Upper lobe of left lung (tissue), 4 donors: Measurements from ENCODE around the gene SPNS3.

Experiments used
- EP300 ChIP-seq, 4 donors: sonication (generic); formaldehyde crosslinking; IDR thresholded peaks; one replicate each; pipeline ENCODE4 v1.5.1; 2017; ENCODE audit warnings: antibody characterized with exemption in 4 of 4, control low read depth in 2 of 4
- POLR2A ChIP-seq, 4 donors: fragments of 450-650 bp; IDR thresholded peaks; one replicate each; pipeline ENCODE4 v1.5.1; 2016 to 2017; ENCODE audit warnings: antibody characterized with exemption in 4 of 4, mild to moderate bottlenecking in 2 of 4
- POLR2AphosphoS5 ChIP-seq, 2 donors: sonication (generic); formaldehyde crosslinking; IDR thresholded peaks; one replicate each; pipeline ENCODE4 v1.5.1; 2017; ENCODE audit warnings: antibody characterized with exemption in 2 of 2
- TF ChIP-seq, protein P1 (sequence below), 6 experiments: fragments of 450-650 bp in 4 of 6; fragments of 200-600 bp in 2 of 6; sonication (generic) in 2 of 6; IDR thresholded peaks; one replicate each; pipeline ENCODE4 v1.5.1; 2016 to 2019; ENCODE audit warnings: antibody characterized with exemption in 6 of 6

DNA sequence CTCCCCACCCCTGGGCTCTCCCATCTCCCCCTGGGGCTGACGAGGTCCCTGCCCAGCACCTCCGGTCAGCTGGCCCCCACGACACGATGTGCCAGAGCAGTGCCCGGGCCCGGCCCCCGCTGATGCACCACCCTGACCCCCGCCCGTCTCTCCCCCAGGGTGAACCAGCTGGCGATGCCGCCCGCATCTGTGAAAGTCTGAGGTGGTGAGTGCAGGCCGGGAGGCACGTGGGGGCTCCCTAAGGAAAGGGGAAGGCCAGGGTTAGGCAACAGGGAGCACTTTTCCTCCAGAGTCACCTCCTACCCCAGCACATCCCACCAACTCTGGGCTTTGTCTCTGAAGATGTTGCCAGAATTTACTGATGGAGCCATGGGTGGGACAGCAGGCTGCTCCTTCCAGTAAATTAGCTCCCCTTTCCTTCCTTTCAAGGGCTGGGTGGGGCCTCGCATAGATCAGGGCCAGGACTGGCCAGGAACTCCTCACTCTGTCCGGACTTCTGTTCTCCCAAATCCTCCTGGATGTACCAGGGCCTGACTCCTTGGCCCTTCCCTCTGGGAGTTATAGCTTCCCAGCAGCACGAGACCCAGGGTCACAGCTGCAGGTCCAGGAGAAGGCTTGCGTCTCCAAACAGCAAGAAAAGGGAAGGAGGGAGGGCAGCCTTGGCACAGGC, 103.1 kb downstream of the SPNS3 start:
- TF ChIP-seq POLR2AphosphoS5 (IDR thresholded peaks at IDR 0.05) (peak; percentile 51 to 82), EP300 (IDR thresholded peaks at IDR 0.05) (peak in 3 of 4 donors; percentile 56 to 86 (median 63)), POLR2A (IDR thresholded peaks at IDR 0.05) (peak in 1 of 4 donors; percentile 1)
- TF ChIP-seq, protein P1, sequence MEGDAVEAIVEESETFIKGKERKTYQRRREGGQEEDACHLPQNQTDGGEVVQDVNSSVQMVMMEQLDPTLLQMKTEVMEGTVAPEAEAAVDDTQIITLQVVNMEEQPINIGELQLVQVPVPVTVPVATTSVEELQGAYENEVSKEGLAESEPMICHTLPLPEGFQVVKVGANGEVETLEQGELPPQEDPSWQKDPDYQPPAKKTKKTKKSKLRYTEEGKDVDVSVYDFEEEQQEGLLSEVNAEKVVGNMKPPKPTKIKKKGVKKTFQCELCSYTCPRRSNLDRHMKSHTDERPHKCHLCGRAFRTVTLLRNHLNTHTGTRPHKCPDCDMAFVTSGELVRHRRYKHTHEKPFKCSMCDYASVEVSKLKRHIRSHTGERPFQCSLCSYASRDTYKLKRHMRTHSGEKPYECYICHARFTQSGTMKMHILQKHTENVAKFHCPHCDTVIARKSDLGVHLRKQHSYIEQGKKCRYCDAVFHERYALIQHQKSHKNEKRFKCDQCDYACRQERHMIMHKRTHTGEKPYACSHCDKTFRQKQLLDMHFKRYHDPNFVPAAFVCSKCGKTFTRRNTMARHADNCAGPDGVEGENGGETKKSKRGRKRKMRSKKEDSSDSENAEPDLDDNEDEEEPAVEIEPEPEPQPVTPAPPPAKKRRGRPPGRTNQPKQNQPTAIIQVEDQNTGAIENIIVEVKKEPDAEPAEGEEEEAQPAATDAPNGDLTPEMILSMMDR (IDR thresholded peaks at IDR 0.05), result no peak
